MG63 (cell line): ENCODE data around the gene LIF. TPM values are rescaled to one million over a fixed set of nuclear protein-coding genes. Genes with fewer than 3 reads are reported as not detected.

Experiments used
- DNase-seq: peaks from one replicate; pipeline ENCODE4 v3.0.0-alpha.2; 2020
- H3K27me3 ChIP-seq: fragments of 250-450 bp; sonication (Bioruptor Pico); 2 replicates; pipeline ENCODE4 v1.5.1; 2020; ENCODE audit warnings: mild to moderate bottlenecking, moderate library complexity
- H3K36me3 ChIP-seq: fragments of 250-450 bp; sonication (Bioruptor Pico); 2 replicates; pipeline ENCODE4 v1.5.1; 2020; ENCODE audit warnings: mild to moderate bottlenecking, moderate library complexity
- H3K4me3 ChIP-seq: fragments of 250-450 bp; sonication (Bioruptor Pico); 2 replicates; pipeline ENCODE4 v1.5.1; 2020; ENCODE audit warnings: mild to moderate bottlenecking, moderate library complexity
- H3K9me3 ChIP-seq: fragments of 250-450 bp; sonication (Bioruptor Pico); 2 replicates; pipeline ENCODE4 v1.5.1; 2020; ENCODE audit warnings: mild to moderate bottlenecking, moderate library complexity
- total RNA-seq: library from RNA; depleted of rRNA; stranded (reverse); fragments of >200 nt; shearing (Covaris generic); gene quantifications from 2 replicates; pipeline ENCODE4 v1.2.3, GENCODE V29; 2014; ENCODE audit warnings: low replicate concordance; rRNA removed

LIF gene
- total RNA-seq, result 11.1 and 13.0 TPM in 2 replicates

DNA sequence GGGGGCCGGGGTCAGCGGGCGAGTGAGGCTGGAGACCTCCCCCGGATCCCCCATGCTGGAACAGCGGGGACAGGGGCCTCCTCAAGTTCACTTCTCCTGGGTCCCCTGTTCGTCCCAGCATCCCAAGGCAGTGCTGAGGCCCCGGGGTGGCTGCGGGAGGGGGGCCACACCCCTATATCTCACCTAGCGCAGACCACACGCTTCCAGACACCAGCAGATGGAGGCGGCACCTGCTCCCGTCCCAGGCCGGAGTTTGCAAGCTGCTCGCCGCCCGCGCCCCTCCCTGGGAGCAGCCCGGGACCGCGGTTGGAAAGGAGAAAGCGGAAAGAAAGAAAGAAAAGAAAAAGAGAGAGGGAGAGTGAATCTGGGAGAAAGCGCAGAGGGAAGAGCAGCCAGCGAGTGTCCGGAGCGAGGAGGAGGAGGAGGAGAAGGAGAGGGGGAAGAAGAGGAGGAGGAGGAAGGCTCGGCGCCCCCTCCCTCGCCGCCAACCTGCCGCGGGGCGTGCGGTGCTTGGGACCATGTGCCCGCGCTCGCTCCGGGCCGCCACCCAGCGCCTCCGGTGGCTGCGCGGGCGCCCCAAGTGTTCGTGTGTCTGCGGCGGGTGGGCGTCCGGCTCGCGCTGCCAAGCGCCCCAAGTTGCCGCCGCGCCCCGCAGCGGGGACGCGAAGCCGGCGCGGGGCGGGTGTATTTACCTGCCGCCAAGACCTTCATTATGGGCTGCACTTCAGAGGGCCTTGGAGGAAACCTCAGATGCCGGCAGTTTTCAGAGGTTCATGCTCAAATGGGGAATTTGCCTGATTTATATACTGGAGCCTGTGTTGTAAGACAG lies at the start of gene LIF:
LIF (minus strand) TSS at position 775 of the 829 bp plus-strand sequence; CDS start at position 711, 64 bp downstream.
- peak; percentile 55 for DNase-seq
- H3K36me3 ChIP-seq, result peaks cover 35% of the 10 kb centered on the region
- H3K4me3 ChIP-seq, result peak within 1 kb of the TSS; percentile 74
- H3K9me3 ChIP-seq, result no peaks in the 10 kb centered on the region
- H3K27me3 ChIP-seq, result no peaks in the 10 kb centered on the region

DNA sequence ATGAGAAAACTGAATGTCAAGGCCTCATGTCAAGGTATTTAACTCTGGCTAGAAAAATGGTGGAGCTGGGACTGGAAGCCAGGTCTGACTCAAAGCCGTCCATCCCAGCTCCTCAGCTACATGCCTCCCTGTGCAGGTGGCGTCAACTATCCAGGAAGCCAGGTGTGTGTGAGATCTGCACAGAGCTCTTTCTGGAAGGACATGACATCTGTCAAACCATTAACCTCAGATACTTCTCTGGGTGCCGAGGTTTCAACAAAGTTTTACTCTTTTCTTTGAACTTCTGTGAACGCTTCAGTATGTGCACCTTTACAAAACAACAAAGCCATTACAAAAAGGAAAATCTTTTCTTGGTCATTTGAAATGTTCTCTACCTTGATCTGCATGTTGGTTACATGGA lies 49.8 kb upstream of the LIF start:
- no peaks in the 10 kb centered on the region for H3K27me3 ChIP-seq
- no peak overlapping the region for H3K4me3 ChIP-seq
- DNase-seq, result no peak
- H3K9me3 ChIP-seq, result no peaks in the 10 kb centered on the region
- peaks cover 5% of the 10 kb centered on the region for H3K36me3 ChIP-seq

DNA sequence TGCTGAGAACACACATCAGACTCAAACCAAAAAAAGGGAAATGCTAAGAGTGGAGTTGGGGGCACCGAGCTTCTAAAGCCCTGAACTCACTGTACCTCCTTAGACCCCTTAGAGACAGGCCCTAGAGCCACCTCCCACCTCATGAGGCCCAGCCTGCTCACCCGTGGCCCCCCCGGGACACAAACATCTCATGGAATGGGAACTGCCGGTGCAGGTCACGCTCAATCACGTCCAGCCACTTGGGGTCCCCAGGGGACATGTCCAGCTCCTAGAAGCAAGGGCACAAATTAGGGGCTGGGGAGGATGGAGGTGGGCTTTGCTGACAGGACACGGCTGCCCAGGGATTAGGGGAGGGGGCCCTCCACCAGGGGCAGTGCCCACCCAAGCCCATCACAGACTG lies 49.0 kb upstream of the LIF start:
- Histone ChIP-seq H3K4me3 (no peak overlapping the region), H3K27me3 (no peaks in the 10 kb centered on the region), H3K36me3 (peaks cover under 1% of the 10 kb centered on the region), H3K9me3 (no peaks in the 10 kb centered on the region)
- no peak for DNase-seq

DNA sequence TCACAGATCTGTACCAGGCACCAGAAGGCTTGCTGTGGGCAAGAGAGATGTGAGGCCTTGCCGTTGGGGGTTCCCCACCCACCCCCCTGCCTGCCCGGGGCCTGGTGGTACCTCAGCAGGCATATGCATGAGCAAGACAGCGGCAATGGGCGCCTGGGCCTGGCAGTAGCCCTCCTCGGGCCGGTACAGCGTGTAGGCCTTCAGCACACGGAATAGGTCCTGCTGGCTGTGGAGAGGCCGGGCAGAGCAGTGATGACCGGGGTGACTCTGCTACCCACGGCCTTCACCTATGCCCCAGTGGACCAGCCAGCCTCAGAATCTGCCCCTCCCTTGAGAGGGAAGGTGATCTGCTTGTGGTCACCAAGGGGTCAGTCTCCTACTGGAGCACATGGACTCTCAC lies 48.3 kb upstream of the LIF start:
- DNase-seq, result no peak
- Histone ChIP-seq H3K36me3 (no peaks in the 10 kb centered on the region; the same call in none of the 2 replicates), H3K27me3 (no peaks in the 10 kb centered on the region), H3K9me3 (no peaks in the 10 kb centered on the region), H3K4me3 (no peak overlapping the region)

DNA sequence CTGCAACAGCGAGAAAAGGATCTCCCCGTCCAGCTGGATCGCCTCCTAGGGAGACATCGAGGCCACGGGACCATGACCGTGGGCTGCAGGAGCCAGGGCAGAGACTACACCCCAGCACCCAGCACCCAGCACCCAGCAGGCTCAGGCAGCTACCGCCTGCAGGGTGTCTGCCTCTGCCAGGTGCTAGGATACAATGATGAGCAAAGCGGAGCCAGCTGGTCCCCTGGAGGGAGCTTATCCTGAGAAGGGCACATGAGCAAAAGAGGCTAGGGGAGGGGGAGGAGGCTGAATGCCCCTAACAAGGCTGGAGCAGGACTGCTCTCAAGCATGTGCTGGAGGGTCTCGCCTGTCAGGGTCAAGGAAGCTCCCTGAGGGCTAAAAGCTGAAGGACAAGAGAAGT lies 47.5 kb upstream of the LIF start:
- Histone ChIP-seq H3K9me3 (no peaks in the 10 kb centered on the region), H3K4me3 (no peak overlapping the region), H3K27me3 (no peaks in the 10 kb centered on the region), H3K36me3 (no peaks in the 10 kb centered on the region; the same call in none of the 2 replicates)
- DNase-seq, result no peak

DNA sequence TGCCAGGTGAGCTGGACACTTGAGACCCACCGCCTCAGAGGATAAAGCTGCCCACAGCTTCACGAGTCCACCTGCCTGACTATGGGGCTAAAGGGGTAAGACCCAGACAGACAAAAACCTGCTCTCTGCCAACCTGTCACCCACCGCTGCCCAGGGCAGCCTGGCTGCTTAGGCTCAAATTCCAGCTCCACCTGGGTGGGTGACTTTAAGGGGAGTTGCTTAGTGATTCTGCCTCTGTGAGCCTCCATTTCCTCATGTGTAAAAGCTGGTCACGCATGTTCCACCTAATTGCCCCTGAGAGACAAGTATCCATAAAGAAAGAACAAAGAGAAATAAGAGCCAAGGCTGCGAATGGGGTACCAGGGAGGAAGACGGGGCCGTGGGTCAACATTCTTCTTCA lies 46.5 kb upstream of the LIF start:
- Histone ChIP-seq H3K27me3 (no peaks in the 10 kb centered on the region), H3K36me3 (no peaks in the 10 kb centered on the region; the same call in none of the 2 replicates), H3K4me3 (no peak overlapping the region), H3K9me3 (no peaks in the 10 kb centered on the region)
- no peak for DNase-seq

DNA sequence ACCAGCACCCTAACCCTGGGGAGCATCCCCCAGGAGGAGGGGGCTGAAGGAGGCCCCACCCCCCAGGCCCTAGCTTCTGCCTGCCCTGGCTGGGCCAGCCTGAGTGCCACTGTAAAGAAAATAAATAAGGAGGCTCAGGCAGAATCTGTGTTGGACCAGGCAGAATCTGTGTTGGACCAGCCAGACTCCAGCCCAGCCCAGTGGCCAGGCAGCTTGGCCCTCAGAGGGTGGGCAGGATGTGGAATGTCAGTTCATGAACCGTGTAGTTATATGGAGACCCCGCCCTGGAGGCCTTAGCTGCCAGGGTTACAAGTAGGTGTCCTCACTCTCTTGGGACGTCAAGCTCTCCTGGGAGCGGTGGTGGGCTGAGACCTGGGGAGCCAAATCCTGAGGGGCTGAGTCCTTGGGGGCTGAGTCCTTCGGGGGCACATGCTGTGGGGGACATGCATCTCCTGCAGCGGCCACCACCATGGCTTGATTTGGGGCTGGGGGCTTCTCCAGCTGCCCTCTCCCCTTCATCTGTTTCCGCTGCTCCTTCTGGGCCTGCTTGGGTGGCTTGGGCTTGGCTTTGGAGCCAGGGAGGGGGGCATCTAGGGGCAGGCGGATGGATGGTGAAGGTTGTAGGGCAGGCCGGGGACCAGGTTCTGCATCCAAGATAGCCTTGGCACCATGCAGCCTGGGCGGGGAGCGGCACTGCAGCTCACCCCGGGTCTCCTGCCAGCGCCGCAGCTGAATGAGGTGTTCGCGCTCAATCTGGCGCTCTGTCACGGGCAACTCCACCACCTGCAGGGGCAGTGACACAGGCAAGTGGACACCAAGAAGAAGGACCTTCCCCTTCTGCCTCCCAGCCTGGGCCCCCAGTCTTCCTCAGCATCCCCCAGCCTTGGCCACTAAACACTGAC lies 45.8 kb upstream of the LIF start:
- H3K36me3 ChIP-seq, result no peaks in the 10 kb centered on the region; the same call in none of the 2 replicates
- no peak overlapping the region for H3K4me3 ChIP-seq
- DNase-seq, result no peak
- H3K9me3 ChIP-seq, result no peaks in the 10 kb centered on the region
- no peaks in the 10 kb centered on the region for H3K27me3 ChIP-seq

DNA sequence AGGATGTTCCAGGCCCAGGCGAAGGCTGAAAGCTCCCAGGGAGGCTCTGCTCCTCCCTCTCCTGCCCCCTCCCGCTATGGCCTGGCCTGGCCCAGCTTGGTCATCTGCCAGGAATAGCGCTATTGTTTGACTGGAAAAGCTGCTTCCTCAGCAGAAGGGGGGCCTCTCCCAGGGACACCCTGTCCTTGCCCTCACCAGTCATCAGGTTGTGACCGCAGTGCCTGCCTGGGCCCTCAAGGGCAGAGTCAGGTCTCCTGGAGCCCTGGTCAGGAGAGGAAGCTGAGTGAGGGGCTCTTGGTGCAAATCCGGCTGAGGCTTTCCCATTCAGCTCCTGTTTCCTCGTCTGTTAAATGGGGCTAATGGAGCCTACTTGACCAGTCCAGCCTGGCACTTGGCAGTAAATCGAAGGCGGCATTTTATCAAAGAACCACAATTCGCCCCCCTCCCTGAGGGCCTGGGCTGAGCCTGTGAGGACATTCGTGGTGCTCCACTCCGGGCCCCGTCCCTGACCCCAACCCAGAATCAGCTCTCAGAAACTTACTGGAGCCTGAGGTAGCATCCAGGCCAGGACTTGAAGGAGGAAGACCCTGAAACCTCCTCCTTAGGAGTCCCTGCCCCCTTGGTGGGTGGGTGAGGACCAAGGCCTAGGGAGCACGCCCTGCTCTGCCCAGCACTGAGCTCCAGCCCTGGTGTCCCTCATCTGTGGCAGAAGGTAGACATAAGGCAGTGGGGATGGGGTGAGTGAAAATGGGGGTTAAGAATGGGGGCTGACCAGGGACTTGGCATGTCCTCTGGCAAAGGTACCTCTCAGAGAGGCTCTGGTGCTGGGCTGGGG lies 44.7 kb upstream of the LIF start:
- H3K9me3 ChIP-seq, result no peaks in the 10 kb centered on the region
- no peak overlapping the region for H3K4me3 ChIP-seq
- no peaks in the 10 kb centered on the region; the same call in none of the 2 replicates for H3K36me3 ChIP-seq
- DNase-seq, result peak; percentile 25
- H3K27me3 ChIP-seq, result no peaks in the 10 kb centered on the region

DNA sequence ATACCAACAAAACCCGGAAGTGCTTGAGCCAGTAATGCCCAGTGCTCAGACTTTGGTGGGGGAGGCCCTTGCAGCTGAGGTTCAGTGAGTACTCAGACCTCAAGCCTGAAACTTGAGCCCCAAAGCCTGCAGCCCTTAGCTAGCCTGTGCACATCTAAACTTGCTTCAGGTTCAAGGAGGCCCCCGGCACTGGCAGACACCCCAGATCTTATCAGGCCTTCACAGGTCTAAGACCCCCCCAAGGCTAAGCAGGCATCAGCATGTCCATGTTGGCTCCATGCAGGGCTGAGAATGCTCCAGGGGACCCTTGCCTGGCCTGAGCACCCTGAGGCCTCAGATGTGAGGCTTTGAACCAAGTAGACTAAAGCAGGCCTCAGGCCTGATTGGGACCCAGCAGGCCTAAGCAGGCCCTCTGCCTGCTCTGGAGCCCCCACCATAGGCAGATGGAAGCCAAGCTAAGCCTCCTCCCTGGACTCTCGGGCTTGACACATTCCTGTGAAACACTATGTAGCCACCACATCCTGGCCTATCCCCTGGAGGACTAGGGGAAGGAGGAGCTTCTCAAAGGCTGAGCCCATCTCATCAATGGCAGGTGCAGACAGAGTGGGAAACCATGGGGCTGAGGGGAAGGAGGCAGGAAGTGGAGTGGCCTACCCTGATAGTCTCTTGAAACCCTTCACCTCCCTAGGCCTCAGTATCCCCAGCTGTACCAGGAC lies 43.9 kb upstream of the LIF start:
- Histone ChIP-seq H3K27me3 (no peaks in the 10 kb centered on the region), H3K4me3 (no peak overlapping the region), H3K9me3 (no peaks in the 10 kb centered on the region), H3K36me3 (no peaks in the 10 kb centered on the region; the same call in 1 of the 2 replicates)
- no peak for DNase-seq

DNA sequence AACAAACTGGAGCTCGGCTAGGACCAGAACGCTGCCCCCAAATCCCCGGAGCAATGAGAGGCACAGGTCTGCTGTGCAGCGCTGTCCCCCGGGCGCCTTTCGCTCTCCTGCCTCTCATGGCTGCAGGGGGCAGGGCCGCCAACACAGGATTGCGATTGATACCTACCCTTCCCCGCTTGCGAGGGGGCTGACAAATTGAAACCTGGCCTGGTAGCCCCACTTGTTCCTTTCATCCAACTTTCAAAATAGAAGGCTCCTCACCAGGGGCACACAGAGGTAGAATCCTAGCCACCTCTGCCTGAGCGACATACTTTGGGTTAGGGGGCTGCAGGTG lies 43.4 kb upstream of the LIF start:
- DNase-seq, result no peak
- Histone ChIP-seq H3K27me3 (no peaks in the 10 kb centered on the region), H3K9me3 (no peaks in the 10 kb centered on the region), H3K4me3 (peak overlapping the region; percentile 69), H3K36me3 (no peaks in the 10 kb centered on the region; the same call in 1 of the 2 replicates)

DNA sequence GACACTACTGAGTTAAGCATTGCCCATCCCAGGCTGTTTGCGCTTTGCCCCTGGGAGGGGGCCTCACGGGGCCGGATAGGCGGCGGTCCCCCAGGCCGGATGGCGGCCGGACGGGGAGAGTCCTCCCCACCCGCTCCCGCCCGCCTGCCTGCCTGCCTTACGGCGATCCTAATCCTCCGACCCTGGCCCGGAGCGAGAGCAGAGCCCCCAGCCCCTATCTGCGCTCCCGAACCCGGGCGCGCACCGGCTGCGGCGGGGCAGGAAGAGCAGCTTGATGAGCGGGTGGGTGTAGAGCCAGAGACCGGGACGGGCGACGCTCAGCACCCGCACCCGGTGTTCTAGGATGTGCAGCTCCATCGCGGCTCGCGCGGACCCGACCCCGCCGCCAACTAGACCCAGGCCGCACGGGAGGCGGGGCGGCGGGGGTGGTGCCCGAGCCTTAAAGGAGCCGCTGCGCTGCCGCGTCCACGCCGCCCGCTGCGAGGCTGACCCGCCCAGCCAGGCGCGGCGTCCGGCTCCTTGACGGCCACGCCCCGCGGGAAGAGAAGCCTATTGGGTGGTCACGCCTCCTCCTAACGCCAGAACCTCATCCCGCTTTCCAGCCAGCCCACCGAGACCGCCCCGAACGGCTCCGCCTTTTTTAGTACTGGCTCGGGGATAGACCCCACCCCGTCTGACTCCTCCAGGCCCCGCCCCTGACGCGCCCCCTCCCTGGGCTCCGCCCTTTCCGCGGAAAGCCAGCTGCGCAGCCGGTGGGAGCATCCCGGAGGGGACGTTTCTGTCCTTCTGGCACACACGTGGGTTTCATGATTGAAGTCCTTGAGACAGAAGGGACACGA lies 42.8 kb upstream of the LIF start, which contains the start of gene CASTOR1:
CASTOR1 (minus strand) TSS at position 365 of the 839 bp plus-strand sequence; CDS start at position 357, 8 bp downstream.
- peak; percentile 96 for DNase-seq
- H3K4me3 ChIP-seq, result peak within 1 kb of the TSS; percentile 69
- H3K9me3 ChIP-seq, result no peaks in the 10 kb centered on the region
- no peaks in the 10 kb centered on the region for H3K27me3 ChIP-seq
- H3K36me3 ChIP-seq, result no peaks in the 10 kb centered on the region; the same call in 1 of the 2 replicates

DNA sequence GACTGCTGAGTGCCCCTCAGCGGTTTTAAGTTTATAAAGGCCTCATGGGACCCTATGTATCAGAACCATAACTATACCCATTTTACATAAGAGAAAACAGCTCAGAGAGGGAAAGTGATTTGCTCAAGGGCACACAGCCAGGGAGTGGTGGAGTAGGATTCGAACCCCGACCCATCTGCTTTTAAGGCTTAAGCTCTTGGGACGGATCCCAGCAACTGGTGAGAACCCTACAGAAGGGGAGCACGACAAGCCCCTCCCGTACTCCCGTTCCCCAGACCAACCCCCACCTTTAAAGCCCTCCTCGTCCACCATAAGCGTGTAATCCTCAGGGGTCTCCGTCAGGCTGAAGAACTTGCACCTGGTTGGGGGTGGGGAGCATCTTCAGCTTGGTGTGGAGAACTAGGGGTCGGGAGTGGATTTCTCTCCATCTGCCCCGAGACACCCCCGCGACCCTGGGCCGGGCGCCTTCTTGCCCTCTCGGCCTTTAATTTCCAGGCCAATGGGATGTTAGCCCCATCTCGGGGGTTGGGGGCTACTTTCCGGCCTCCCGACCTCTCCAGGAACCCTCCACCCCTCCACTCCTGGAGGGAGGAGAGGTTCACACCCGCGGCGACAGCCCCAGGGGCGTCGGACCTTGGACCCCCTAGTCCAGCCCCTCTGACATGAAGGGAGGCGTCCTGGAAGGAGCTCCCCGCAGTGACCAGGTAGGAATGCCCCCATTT lies 42.0 kb upstream of the LIF start:
- H3K9me3 ChIP-seq, result no peaks in the 10 kb centered on the region
- no peaks in the 10 kb centered on the region for H3K27me3 ChIP-seq
- peak overlapping the region; percentile 69 for H3K4me3 ChIP-seq
- DNase-seq, result no peak
- H3K36me3 ChIP-seq, result no peaks in the 10 kb centered on the region; the same call in 1 of the 2 replicates

DNA sequence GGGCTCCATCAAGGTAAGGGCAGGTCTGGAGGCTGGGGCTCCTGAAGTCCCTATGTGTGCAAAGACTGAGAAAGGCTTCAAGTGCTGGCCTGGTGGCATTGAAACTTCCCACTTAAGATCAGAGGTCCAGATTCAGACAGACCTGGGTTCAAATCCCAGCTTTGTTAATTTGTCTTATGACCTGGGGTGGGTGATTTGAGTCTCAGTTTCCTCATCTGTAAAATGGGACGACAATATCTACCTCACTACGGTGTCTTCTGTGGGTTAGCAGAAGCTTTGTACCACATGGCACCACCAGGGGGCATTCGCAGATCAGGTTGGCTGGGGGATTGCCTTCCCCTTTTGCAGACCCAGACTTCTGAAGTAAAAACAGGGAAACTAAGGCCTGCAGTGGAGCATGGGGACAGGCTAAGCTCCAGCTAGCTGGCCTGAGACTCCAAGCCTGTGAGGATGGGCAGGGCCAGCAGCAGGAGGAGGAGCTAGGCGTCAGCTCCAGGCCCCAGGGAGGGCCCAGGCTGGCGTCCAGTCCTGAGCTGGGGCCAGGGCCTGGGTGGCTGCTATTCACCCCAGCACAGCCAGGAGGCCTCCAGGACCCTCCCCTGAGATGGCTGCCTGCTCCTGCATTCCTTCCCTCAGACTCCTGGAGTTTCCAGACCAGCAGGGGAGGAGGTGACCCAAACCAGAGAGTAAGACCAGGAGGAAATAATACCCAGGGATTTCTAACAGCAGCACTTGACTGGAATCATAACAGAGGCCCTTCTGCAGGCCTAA lies 41.3 kb upstream of the LIF start:
- peak; percentile 93 for DNase-seq
- Histone ChIP-seq H3K27me3 (no peaks in the 10 kb centered on the region), H3K4me3 (no peak overlapping the region; the same call in 1 of the 2 replicates), H3K9me3 (no peaks in the 10 kb centered on the region), H3K36me3 (no peaks in the 10 kb centered on the region; the same call in 1 of the 2 replicates)
